Loucy (cell line): ENCODE measurements around the gene ANTXRL.
"Not testable (repeated sequence)": the region's sequence is repeated elsewhere in the genome, so short reads cannot be mapped to it uniquely, and the experiment has no call there.

Experiments used
- H2AFZ ChIP-seq: fragments of 200-600 bp; sonication (generic); 2 replicates; pipeline ENCODE4 v1.6.0; 2016; ENCODE audit warnings: antibody characterized with exemption, mild to moderate bottlenecking, low read length, moderate library complexity
- H3F3A ChIP-seq: fragments of 200-600 bp; 2 replicates; pipeline ENCODE4 v1.6.0; 2016; ENCODE audit warnings: antibody characterized with exemption, low read depth, mild to moderate bottlenecking
- H3K27me3 ChIP-seq: fragments of 200-600 bp; sonication (generic); 2 replicates; pipeline ENCODE4 v1.6.1; 2014; ENCODE audit warnings: low read length, mild to moderate bottlenecking; ENCODE audit not compliant: insufficient read depth, poor library complexity, severe bottlenecking
- H3K36me3 ChIP-seq: fragments of 200-600 bp; sonication (generic); 2 replicates; pipeline ENCODE4 v1.6.1; 2016; ENCODE audit warnings: low read length; ENCODE audit not compliant: insufficient read depth
- H3K4me1 ChIP-seq: fragments of 200-600 bp; sonication (generic); 2 replicates; pipeline ENCODE4 v1.5.1; 2014; ENCODE audit warnings: low read length, mild to moderate bottlenecking; ENCODE audit not compliant: insufficient read depth, poor library complexity, severe bottlenecking
- H3K4me2 ChIP-seq: fragments of 200-600 bp; sonication (generic); 2 replicates; pipeline ENCODE4 v1.6.0; 2014; ENCODE audit warnings: antibody characterized with exemption, low read length, low read depth, mild to moderate bottlenecking; ENCODE audit not compliant: poor library complexity, severe bottlenecking
- H3K4me3 ChIP-seq: fragments of 200-600 bp; sonication (generic); 2 replicates; pipeline ENCODE4 v1.5.1; 2014; ENCODE audit warnings: low read length, mild to moderate bottlenecking, mixed read lengths; ENCODE audit not compliant: poor library complexity, severe bottlenecking
- H3K79me2 ChIP-seq: fragments of 200-600 bp; sonication (generic); 2 replicates; pipeline ENCODE4 v1.6.1; 2014; ENCODE audit warnings: low read length; ENCODE audit not compliant: insufficient read depth
- H3K9ac ChIP-seq: fragments of 200-600 bp; sonication (generic); 2 replicates; pipeline ENCODE4 v1.6.0; 2014; ENCODE audit warnings: mild to moderate bottlenecking, low read depth, low read length, moderate library complexity; ENCODE audit not compliant: poor library complexity, severe bottlenecking
- H3K9me2 ChIP-seq: fragments of 200-600 bp; sonication (generic); replicated peaks from 2 replicates; pipeline ENCODE4 v1.6.1; 2016; ENCODE audit warnings: low read depth, low read length, mixed read lengths
- H3K9me3 ChIP-seq: fragments of 200-600 bp; sonication (generic); 2 replicates; pipeline ENCODE4 v1.6.1; 2014; ENCODE audit warnings: mild to moderate bottlenecking, antibody characterized with exemption, low read length, low read depth; ENCODE audit not compliant: insufficient read depth
- H4K20me1 ChIP-seq: fragments of 200-600 bp; sonication (generic); 2 replicates; pipeline ENCODE4 v1.6.0; 2014; ENCODE audit warnings: antibody characterized with exemption, low read length, mild to moderate bottlenecking; ENCODE audit not compliant: insufficient read depth, poor library complexity, severe bottlenecking
- EZH2phosphoT487 ChIP-seq: fragments of 200-600 bp; IDR thresholded peaks from 2 replicates; pipeline ENCODE4 v1.6.1; 2018; ENCODE audit warnings: antibody characterized with exemption, mild to moderate bottlenecking, moderate library complexity, borderline replicate concordance
- TF ChIP-seq, protein P1 (sequence below): fragments of 200-600 bp; sonication (generic); conservative IDR thresholded peaks from 2 replicates; pipeline ENCODE4 v1.5.1; 2014; ENCODE audit warnings: mild to moderate bottlenecking, antibody characterized with exemption, low read length

The ANTXRL gene

DNA sequence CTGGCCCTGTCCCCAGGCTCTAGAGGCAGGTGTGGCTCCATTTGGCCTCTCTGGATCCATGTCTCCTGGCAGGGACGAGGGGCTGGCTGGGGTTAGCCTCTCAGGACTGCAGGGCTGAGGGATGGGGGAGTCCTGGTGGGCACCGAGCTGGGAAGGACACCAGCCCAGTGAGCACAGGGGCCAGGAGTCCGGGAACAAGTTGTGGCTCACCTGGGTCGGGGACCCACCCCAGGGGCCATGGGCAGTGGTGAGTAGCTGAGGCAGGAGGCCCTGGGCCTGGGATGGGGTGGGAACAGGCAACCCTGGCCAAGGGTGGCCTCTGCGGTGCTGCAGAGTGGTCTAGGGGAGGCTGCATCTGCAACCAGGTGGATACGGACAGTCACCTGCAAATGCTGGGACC lies 24.1 kb downstream of the ANTXRL start:
- Histone ChIP-seq H3F3A (no peaks in the 10 kb centered on the region), H3K4me2 (no peak overlapping the region), H3K9ac (no peak overlapping the region), H3K27me3 (no peaks in the 10 kb centered on the region), H3K9me3 (no peaks in the 10 kb centered on the region), H4K20me1 (no peaks in the 10 kb centered on the region), H2AFZ (no peak overlapping the region), H3K4me3 (no peak overlapping the region), H3K9me2 (no peaks in the 10 kb centered on the region), H3K79me2 (no peaks in the 10 kb centered on the region), H3K36me3 (no peaks in the 10 kb centered on the region), H3K4me1 (no peaks in the 10 kb centered on the region)
- TF ChIP-seq EZH2phosphoT487, result no peak
- TF ChIP-seq, protein P1, sequence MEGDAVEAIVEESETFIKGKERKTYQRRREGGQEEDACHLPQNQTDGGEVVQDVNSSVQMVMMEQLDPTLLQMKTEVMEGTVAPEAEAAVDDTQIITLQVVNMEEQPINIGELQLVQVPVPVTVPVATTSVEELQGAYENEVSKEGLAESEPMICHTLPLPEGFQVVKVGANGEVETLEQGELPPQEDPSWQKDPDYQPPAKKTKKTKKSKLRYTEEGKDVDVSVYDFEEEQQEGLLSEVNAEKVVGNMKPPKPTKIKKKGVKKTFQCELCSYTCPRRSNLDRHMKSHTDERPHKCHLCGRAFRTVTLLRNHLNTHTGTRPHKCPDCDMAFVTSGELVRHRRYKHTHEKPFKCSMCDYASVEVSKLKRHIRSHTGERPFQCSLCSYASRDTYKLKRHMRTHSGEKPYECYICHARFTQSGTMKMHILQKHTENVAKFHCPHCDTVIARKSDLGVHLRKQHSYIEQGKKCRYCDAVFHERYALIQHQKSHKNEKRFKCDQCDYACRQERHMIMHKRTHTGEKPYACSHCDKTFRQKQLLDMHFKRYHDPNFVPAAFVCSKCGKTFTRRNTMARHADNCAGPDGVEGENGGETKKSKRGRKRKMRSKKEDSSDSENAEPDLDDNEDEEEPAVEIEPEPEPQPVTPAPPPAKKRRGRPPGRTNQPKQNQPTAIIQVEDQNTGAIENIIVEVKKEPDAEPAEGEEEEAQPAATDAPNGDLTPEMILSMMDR, result no peak

DNA sequence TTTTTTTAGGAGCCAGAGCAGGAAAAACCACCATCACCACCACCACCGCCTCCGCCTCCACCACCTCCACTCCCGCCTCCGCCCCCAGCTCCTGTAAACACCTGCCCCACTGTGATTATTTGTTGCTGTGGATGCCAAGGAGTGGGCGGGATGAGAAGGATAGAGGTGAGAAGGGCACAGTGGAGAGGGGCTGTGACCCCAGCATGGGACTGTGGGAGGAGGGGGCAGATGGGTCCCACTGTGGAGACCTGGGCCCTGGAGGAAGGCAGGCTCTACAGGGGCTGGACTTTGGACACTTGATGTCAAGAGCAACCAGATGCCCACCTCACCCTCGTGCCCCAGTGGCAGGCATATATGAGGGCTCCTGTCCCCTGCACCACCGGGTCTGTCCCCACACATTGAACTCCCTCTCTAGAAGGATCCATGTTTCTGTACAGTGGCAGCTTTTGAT lies 24.7 kb downstream of the ANTXRL start:
- Histone ChIP-seq H2AFZ (no peak overlapping the region), H3K9me2 (no peaks in the 10 kb centered on the region), H3K27me3 (no peaks in the 10 kb centered on the region), H3K9ac (no peak overlapping the region), H3K4me1 (no peaks in the 10 kb centered on the region), H3K4me3 (no peak overlapping the region), H3K4me2 (no peak overlapping the region), H3K9me3 (no peaks in the 10 kb centered on the region), H4K20me1 (no peaks in the 10 kb centered on the region), H3K79me2 (no peaks in the 10 kb centered on the region), H3F3A (no peaks in the 10 kb centered on the region), H3K36me3 (no peaks in the 10 kb centered on the region)
- TF ChIP-seq, protein P1, result no peak
- TF ChIP-seq EZH2phosphoT487, result no peak

DNA sequence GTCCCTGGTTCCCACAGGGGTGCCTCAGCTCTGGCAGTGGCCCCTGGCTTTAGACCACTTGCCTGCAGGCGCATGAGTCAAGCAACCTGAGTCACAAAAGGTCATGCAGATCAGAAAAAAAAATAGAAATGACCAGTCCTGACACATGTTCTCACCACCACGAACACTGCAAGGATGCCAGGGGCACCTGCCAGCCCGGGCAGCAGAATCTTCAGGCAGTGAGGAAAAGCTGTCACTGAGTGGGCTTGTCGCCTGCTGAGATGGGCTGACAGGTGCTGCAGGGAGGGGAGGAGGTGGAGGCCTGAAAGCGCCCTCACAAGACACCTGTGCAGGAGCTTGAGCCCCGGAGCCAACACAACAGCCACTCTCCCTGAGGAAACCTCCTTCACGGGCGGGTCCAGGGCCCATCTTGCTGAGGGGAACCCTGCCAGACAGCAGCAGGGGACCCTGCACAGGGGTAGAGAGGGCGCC lies 25.2 kb downstream of the ANTXRL start:
- H3K9ac ChIP-seq, H4K20me1 ChIP-seq, H3K79me2 ChIP-seq, H3K27me3 ChIP-seq, H3K4me2 ChIP-seq, H2AFZ ChIP-seq, H3K9me3 ChIP-seq, H3F3A ChIP-seq, H3K9me2 ChIP-seq, H3K4me3 ChIP-seq, H3K36me3 ChIP-seq, H3K4me1 ChIP-seq: not testable (repeated sequence)

DNA sequence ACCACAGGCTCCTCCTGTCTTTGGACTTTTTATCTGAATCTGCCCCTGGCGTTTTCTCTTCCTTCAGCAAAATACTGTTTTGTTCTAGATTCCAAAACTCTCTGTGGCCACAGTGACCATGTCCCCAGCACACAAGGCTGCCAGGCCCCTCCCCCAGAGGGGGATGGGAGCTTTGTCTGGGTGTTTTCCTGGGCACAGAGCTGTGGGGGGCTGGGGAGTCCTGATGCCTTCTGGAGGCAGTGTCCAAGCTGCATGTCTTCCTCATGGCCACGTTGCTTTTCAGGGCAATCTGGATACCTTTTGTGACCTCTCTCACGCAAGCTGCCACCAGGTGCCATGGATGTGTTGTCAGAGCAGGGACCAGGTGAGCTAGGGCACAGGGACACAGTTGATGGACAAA lies 26.2 kb downstream of the ANTXRL start:
- H3K9me2 ChIP-seq, result no peaks in the 10 kb centered on the region
- no peaks in the 10 kb centered on the region for H4K20me1 ChIP-seq
- TF ChIP-seq, protein P1, result no peak
- no peak for TF ChIP-seq EZH2phosphoT487
- no peaks in the 10 kb centered on the region for H3F3A ChIP-seq
- no peaks in the 10 kb centered on the region for H3K36me3 ChIP-seq
- no peak overlapping the region for H2AFZ ChIP-seq
- no peak overlapping the region for H3K9ac ChIP-seq
- H3K4me3 ChIP-seq, result no peak overlapping the region
- no peaks in the 10 kb centered on the region for H3K79me2 ChIP-seq
- H3K9me3 ChIP-seq, result no peaks in the 10 kb centered on the region
- H3K4me1 ChIP-seq, result no peaks in the 10 kb centered on the region
- H3K4me2 ChIP-seq, result no peak overlapping the region
- H3K27me3 ChIP-seq, result no peaks in the 10 kb centered on the region
